Measurements from ENCODE around the gene TRAF6. TPM values are rescaled to one million over a fixed set of nuclear protein-coding genes. Genes with fewer than 3 reads are reported as not detected.

The TRAF6 gene
- total and polyA plus RNA-seq, 9 of the 15 experiments (the other 6 are each of a cell fraction or from before 2014, with no cell fraction given), result 2.0 to 13.1 (median 8.2) TPM

GRCh38 chr11:36452961-36453360 is 57.1 kb downstream of the TRAF6 start:
- TF ChIP-seq POLR2B (IDR thresholded peaks at IDR 0.05; ENCODE audit: low read depth, partially characterized antibody), result no peak
- no peak for TF ChIP-seq ZNF717 (CRISPR knock-in tag; IDR thresholded peaks at IDR 0.05)
- TF ChIP-seq MBD1 (CRISPR knock-in tag; IDR thresholded peaks at IDR 0.05), result no peak
- TF ChIP-seq BRF2 (IDR thresholded peaks at IDR 0.05; ENCODE audit: borderline replicate concordance, insufficient read depth, insufficient read length), result no peak
- TF ChIP-seq HDAC6 (IDR thresholded peaks at IDR 0.05; ENCODE audit: low read depth, low read length), result no peak
- TF ChIP-seq FOXA3 (CRISPR knock-in tag; conservative IDR thresholded peaks at IDR 0.05 in 1 of 2, IDR thresholded peaks at IDR 0.05 in 1 of 2), result peak in 1 of 2 experiments; percentile 80; a peak in 2 of 4 replicates
- TF ChIP-seq ID3 (CRISPR knock-in tag; IDR thresholded peaks at IDR 0.05), result no peak
- TF ChIP-seq ID3 (tag; IDR thresholded peaks at IDR 0.05), result no peak
- TF ChIP-seq NR1H2 (CRISPR knock-in tag; IDR thresholded peaks at IDR 0.05), result no peak
- no peak for TF ChIP-seq TFE3 (CRISPR knock-in tag; IDR thresholded peaks at IDR 0.05)

More at GRCh38 chr11:36452961-36453360, 57.1 kb downstream of the TRAF6 start:
- FAIRE-seq, result no peak
- H4K20me1 ChIP-seq (replicated peaks; ENCODE audit: control insufficient read depth, insufficient read depth, low read length), result no peaks in the 10 kb centered on the region
- in situ Hi-C loops (cut with MboI) (no loop called here), intact Hi-C loops (cut with micrococcal nuclease) (no loop called here)
- BruUV-seq (replicated peaks), result no TSS peak
- no peaks in the 10 kb centered on the region for H3K79me2 ChIP-seq (ENCODE audit: control insufficient read depth, insufficient read depth, low read length)
- H3K9me3 ChIP-seq (replicated peaks; ENCODE audit: control insufficient read depth, insufficient read depth, low read depth, low read length), result no peaks in the 10 kb centered on the region
- H3K9me1 ChIP-seq (ENCODE audit: control insufficient read depth, insufficient read depth, low read length), result no peaks in the 10 kb centered on the region
- no peak overlapping the region for H3K9ac ChIP-seq (ENCODE audit: insufficient read depth in 1 of 2, low read depth in 2 of 2, low read length in 2 of 2)
- peaks cover 6 to 13% of the 10 kb centered on the region in 2 experiments; a peak in 3 of 5 replicates for H3K4me1 ChIP-seq (replicated peaks in 1 of 2; ENCODE audit: control insufficient read depth in 2 of 2, insufficient read depth in 2 of 2, low read length in 2 of 2)
- ChIA-PET CTCF (ENCODE audit: low intra/inter-chr PET ratio) (no interaction called here), POLR2A (no interaction called here)
- H3K4me3 ChIP-seq, result no peak overlapping the region
- WGBS (ENCODE audit: insufficient coverage, low coverage, missing lambda C conversion rate), result 0% methylated on average over 1 of the region's 1 CpG
- H2AFZ ChIP-seq (ENCODE audit: low read depth, low read length), result no peak overlapping the region
- H3K36me3 ChIP-seq (ENCODE audit: control insufficient read depth, insufficient read depth, low read length), result no peaks in the 10 kb centered on the region
- no peak overlapping the region for H3K27ac ChIP-seq (ENCODE audit: extremely low read depth, low read depth, low read length)
- ATAC-seq, result no peak
- no peak for DNase-seq (ENCODE audit: extremely low read depth in 1 of 4, low spot score in 3 of 4)
- H3K27me3 ChIP-seq (ENCODE audit: control insufficient read depth in 2 of 2, insufficient read depth in 2 of 2, low read length in 2 of 2), result peaks cover 4 to 33% of the 10 kb centered on the region in 2 experiments; a peak in 4 of 5 replicates
- H3K4me2 ChIP-seq (ENCODE audit: insufficient read depth, low read length), result no peak overlapping the region
